Spleen (tissue), 11 donors: ENCODE measurements around the gene SCGB1D2. TPM values are rescaled to one million over a fixed set of nuclear protein-coding genes. Genes with fewer than 3 reads are reported as not detected.

Source experiments
- DNase-seq: peaks from one replicate; pipeline ENCODE4 v3.0.0-alpha.2; 2020
- H3K27ac ChIP-seq, 8 donors: fragments of 200-600 bp; sonication (generic) in 7 of 8; 1 replicate in 4 of 8; 2 replicates in 4 of 8; pipeline versions ENCODE4 v1.5.0 to v1.8.0; 2016 to 2021; ENCODE audit warnings: inconsistent platforms in 4 of 8, mild to moderate bottlenecking in 4 of 8, moderate library complexity in 1 of 8
- H3K27me3 ChIP-seq, 7 donors: fragments of 200-600 bp; sonication (generic) in 6 of 7; replicated peaks in 1 of 7; 1 replicate in 4 of 7; 2 replicates in 3 of 7; pipeline versions ENCODE4 v1.5.0 to v1.8.0; 2016 to 2021; ENCODE audit warnings: inconsistent platforms in 3 of 7, mild to moderate bottlenecking in 1 of 7
- H3K36me3 ChIP-seq, 6 donors: fragments of 200-600 bp; sonication (generic) in 5 of 6; 1 replicate in 4 of 6; 2 replicates in 2 of 6; pipeline versions ENCODE4 v1.5.0 to v1.8.0; 2016 to 2021; ENCODE audit warnings: inconsistent platforms in 2 of 6
- H3K4me1 ChIP-seq, 6 donors: fragments of 200-600 bp; sonication (generic) in 5 of 6; 1 replicate in 3 of 6; 2 replicates in 3 of 6; pipeline versions ENCODE4 v1.5.0 to v1.8.0; 2016 to 2021; ENCODE audit warnings: inconsistent platforms in 3 of 6
- H3K4me3 ChIP-seq, 8 donors: fragments of 200-600 bp; sonication (generic) in 7 of 8; 1 replicate in 4 of 8; 2 replicates in 4 of 8; pipeline versions ENCODE4 v1.5.0 to v1.8.0; 2016 to 2021; ENCODE audit warnings: inconsistent platforms in 4 of 8, mild to moderate bottlenecking in 4 of 8, moderate library complexity in 2 of 8
- H3K9me3 ChIP-seq, 8 donors: fragments of 200-600 bp; sonication (generic) in 7 of 8; 1 replicate in 4 of 8; 2 replicates in 4 of 8; pipeline versions ENCODE4 v1.5.0 to v1.8.0; 2016 to 2021; ENCODE audit warnings: inconsistent platforms in 4 of 8
- CTCF ChIP-seq, 11 experiments: fragments of 200-600 bp in 7 of 11; fragments of 450-650 bp in 4 of 11; sonication (generic) in 4 of 11; IDR thresholded peaks in 8 of 11; conservative IDR thresholded peaks in 3 of 11; 1 replicate in 7 of 11; 2 replicates in 4 of 11; pipeline versions ENCODE4 v1.4.0 to v1.8.0; 2016 to 2021; ENCODE audit warnings: antibody characterized with exemption in 11 of 11, inconsistent platforms in 4 of 11, mild to moderate bottlenecking in 1 of 11
- POLR2A ChIP-seq, 3 donors: fragments of 450-650 bp; IDR thresholded peaks; one replicate each; pipeline ENCODE4 v1.5.1; 2017; ENCODE audit warnings: antibody characterized with exemption in 3 of 3, mild to moderate bottlenecking in 1 of 3
- POLR2AphosphoS5 ChIP-seq, 3 donors: sonication (generic); formaldehyde crosslinking; IDR thresholded peaks; one replicate each; pipeline ENCODE4 v1.5.1; 2017; ENCODE audit warnings: antibody characterized with exemption in 3 of 3
- intact Hi-C: fragments of 100-400 bp; cut with DNase I; formaldehyde crosslinking; loops from one replicate; pipeline ENCODE4 v1.15.0; 2023; ENCODE audit warnings: low total_unique reads
- polyA plus RNA-seq, 3 donors: library from polyadenylated mRNA; stranded (reverse); fragments of 200-250 nt; gene quantifications; one replicate each; pipeline ENCODE4 v1.2.1, GENCODE V29; 2013
- total RNA-seq, 7 donors: library from RNA; depleted of rRNA in 3 of 7; stranded (reverse); fragments of >200 nt in 3 of 7; fragmentation: NEBNext Ultra II Directional in 4 of 7; extraction: Animal tissue kit (Norgen Biotek cat#: 25700) in 4 of 7; gene quantifications; one replicate each; pipeline versions ENCODE4 v1.1.0 to v1.2.1, GENCODE V29; 2016 to 2021
- donor health status: healthy with polysubstance abuse.
- donor health status: DM: no; HTN: no; CAD: no; lungs with moderate emphysema.
- donor health status: DM: no; HTN: no; CAD: no.
- donor health status: Bipolar disorder and iron deficiency.
- donor health status: healthy.
- donor health status: DM: no; HTN: no; CAD: no.
- donor health status: DM: yes; HTN: yes; CAD: no.

Gene SCGB1D2
- total and polyA plus RNA-seq, 10 donors, result not detected

GRCh38 chr11:62280452-62280851 is 38.4 kb downstream of the SCGB1D2 start:
- Histone ChIP-seq H3K36me3 (no peaks in the 10 kb centered on the region), H3K4me1 (no peaks in the 10 kb centered on the region), H3K4me3 (no peak overlapping the region), H3K9me3 (peaks cover 0 to 9% (median 2%) of the 10 kb centered on the region in 8 donors), H3K27ac (no peak overlapping the region), H3K27me3 (no peaks in the 10 kb centered on the region)
- DNase-seq, result no peak
- TF ChIP-seq POLR2A (IDR thresholded peaks at IDR 0.05) (no peak), POLR2AphosphoS5 (IDR thresholded peaks at IDR 0.05) (no peak), CTCF (IDR thresholded peaks at IDR 0.05 in 8 of 11, conservative IDR thresholded peaks at IDR 0.05 in 3 of 11) (no peak)
- intact Hi-C loops, result no loop called here

Other genes with a start within 250 kb of the SCGB1D2 start
- 10 to 100 TPM; 22.2 to 32.4 (median 28.8) TPM for gene INCENP, start 118.2 kb upstream of the SCGB1D2 start, total RNA-seq
- 1 to 10 TPM; 1.8 to 5.3 (median 3.0) TPM for gene INCENP, start 118.2 kb upstream of the SCGB1D2 start, polyA plus RNA-seq
- gene SCGB1D1, start 52.0 kb upstream of the SCGB1D2 start, total RNA-seq, result not detected
- gene SCGB1D1, start 52.0 kb upstream of the SCGB1D2 start, polyA plus RNA-seq, result not detected
- not detected for gene SCGB2A1, start 33.6 kb upstream of the SCGB1D2 start, total RNA-seq
- gene SCGB2A1, start 33.6 kb upstream of the SCGB1D2 start, polyA plus RNA-seq, result not detected
- gene SCGB2A2, start 27.9 kb downstream of the SCGB1D2 start, total RNA-seq, result not detected
- gene SCGB2A2, start 27.9 kb downstream of the SCGB1D2 start, polyA plus RNA-seq, result not detected
- gene SCGB1D4, start 56.8 kb downstream of the SCGB1D2 start, total RNA-seq, result not detected
- not detected for gene SCGB1D4, start 56.8 kb downstream of the SCGB1D2 start, polyA plus RNA-seq
- gene ASRGL1, start 95.2 kb downstream of the SCGB1D2 start, total RNA-seq, result 10 to 100 TPM in 1 of 7 donors, 1 to 10 TPM in 6; 3.4 to 23.4 (median 8.1) TPM
- gene ASRGL1, start 95.2 kb downstream of the SCGB1D2 start, polyA plus RNA-seq, result 1 to 10 TPM; 2.9 to 4.5 (median 3.1) TPM
- not detected for gene SCGB1A1, start 176.8 kb downstream of the SCGB1D2 start, total RNA-seq
- gene SCGB1A1, start 176.8 kb downstream of the SCGB1D2 start, polyA plus RNA-seq, result under 1 TPM in 1 of 3 donors, not detected in 2; 0.35 TPM